MCF 10A (cell line): ENCODE data around the gene SRSF5. TPM values are rescaled to one million over a fixed set of nuclear protein-coding genes. Genes with fewer than 3 reads are reported as not detected.

Experiments used
- BruUV-seq: library from RNA; stranded (reverse); fragments of 400-500 nt; replicated peaks from 2 replicates; lab custom pipeline; 2021; lab: Mats Ljungman, UMichigan
- CTCF ChIA-PET: fragments of 300-600 bp; sonication (Branson Sonifier 250); formaldehyde crosslinking; extraction: SDS; loops from one replicate; lab custom pipeline; 2021; ENCODE audit warnings: antibody characterized with exemption, inconsistent platforms; lab: Yijun Ruan, JAX
- POLR2A ChIA-PET: fragments of 300-600, 350-650 bp; sonication (Branson Sonifier 250); formaldehyde crosslinking; extraction: SDS; loops from one replicate; lab custom pipeline; 2020; ENCODE audit warnings: antibody characterized with exemption, inconsistent platforms; lab: Yijun Ruan, JAX
- DNase-seq: peaks from one replicate; pipeline ENCODE4 v3.0.0-alpha.2; 2018; ENCODE audit not compliant: unreplicated experiment
- H3K27ac Mint-ChIP-seq: one replicate; pipeline ENCODE4 v1.8.0; 2022; ENCODE audit warnings: mild to moderate bottlenecking, low read depth, mixed read lengths; ENCODE audit not compliant: unreplicated experiment
- H3K27me3 Mint-ChIP-seq: one replicate; pipeline ENCODE4 v1.8.0; 2022; ENCODE audit warnings: mixed read lengths; ENCODE audit not compliant: insufficient read depth, unreplicated experiment
- H3K36me3 Mint-ChIP-seq: one replicate; pipeline ENCODE4 v1.8.0; 2022; ENCODE audit warnings: mild to moderate bottlenecking, moderate library complexity, mixed read lengths; ENCODE audit not compliant: insufficient read depth, unreplicated experiment
- H3K4me1 Mint-ChIP-seq: one replicate; pipeline ENCODE4 v1.8.0; 2022; ENCODE audit warnings: mixed read lengths; ENCODE audit not compliant: insufficient read depth, unreplicated experiment
- H3K4me3 Mint-ChIP-seq: one replicate; pipeline ENCODE4 v1.8.0; 2022; ENCODE audit warnings: mild to moderate bottlenecking, moderate library complexity, mixed read lengths; ENCODE audit not compliant: unreplicated experiment
- H3K9me3 Mint-ChIP-seq: one replicate; pipeline ENCODE4 v1.8.0; 2022; ENCODE audit warnings: mixed read lengths; ENCODE audit not compliant: unreplicated experiment
- intact Hi-C: fragments of 100-400 bp; cut with micrococcal nuclease; formaldehyde crosslinking; loops from 2 replicates; pipeline ENCODE4 v1.14.1; 2022
- total RNA-seq: library from RNA; stranded (reverse); gene quantifications from 2 replicates; pipeline ENCODE4 v1.2.3, GENCODE V29; 2022
- TF ChIP-seq, protein P1 (sequence below): fragments of 200-600 bp; IDR thresholded peaks from one replicate; pipeline ENCODE4 v1.8.0; 2022; ENCODE audit warnings: antibody characterized with exemption, mild to moderate bottlenecking; ENCODE audit not compliant: unreplicated experiment

The SRSF5 gene
- total RNA-seq, 1 experiment from 2014 or later: 281 TPM

GRCh38 chr14:69794791-69795190 lies 27.8 kb downstream of the SRSF5 start:
- Mint-ChIP-seq H3K9me3 (no peaks in the 10 kb centered on the region), H3K4me1 (no peaks in the 10 kb centered on the region), H3K4me3 (no peak overlapping the region), H3K27ac (no peak overlapping the region), H3K36me3 (no peaks in the 10 kb centered on the region), H3K27me3 (no peaks in the 10 kb centered on the region)
- ChIA-PET POLR2A (no interaction called here), CTCF (no interaction called here)
- TF ChIP-seq, protein P1, sequence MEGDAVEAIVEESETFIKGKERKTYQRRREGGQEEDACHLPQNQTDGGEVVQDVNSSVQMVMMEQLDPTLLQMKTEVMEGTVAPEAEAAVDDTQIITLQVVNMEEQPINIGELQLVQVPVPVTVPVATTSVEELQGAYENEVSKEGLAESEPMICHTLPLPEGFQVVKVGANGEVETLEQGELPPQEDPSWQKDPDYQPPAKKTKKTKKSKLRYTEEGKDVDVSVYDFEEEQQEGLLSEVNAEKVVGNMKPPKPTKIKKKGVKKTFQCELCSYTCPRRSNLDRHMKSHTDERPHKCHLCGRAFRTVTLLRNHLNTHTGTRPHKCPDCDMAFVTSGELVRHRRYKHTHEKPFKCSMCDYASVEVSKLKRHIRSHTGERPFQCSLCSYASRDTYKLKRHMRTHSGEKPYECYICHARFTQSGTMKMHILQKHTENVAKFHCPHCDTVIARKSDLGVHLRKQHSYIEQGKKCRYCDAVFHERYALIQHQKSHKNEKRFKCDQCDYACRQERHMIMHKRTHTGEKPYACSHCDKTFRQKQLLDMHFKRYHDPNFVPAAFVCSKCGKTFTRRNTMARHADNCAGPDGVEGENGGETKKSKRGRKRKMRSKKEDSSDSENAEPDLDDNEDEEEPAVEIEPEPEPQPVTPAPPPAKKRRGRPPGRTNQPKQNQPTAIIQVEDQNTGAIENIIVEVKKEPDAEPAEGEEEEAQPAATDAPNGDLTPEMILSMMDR: no peak
- BruUV-seq: no TSS peak
- intact Hi-C loops: no loop called here
- DNase-seq: no peak

DNA sequence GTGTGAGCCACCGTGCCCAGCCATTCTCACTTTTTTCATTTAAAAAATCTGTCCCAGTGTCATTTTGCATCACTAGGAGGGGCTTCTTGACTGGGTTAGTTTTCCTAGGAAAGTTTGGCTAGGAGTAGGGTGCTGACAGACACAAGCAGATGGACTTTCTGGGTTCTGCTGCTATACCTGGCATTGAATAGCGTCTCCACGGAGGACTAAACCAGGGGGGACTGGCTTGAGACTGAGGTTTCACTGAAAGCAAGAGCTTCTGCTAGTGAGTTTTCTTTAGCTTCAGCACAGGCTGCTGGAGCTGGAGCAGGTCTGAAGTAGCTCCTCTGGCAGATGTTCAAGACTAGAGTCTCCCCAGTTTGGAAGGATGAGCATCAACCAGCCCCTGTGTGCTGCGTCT lies 28.7 kb downstream of the SRSF5 start:
- BruUV-seq: no TSS peak
- POLR2A ChIA-PET: no interaction called here
- no peaks in the 10 kb centered on the region for H3K4me1 Mint-ChIP-seq
- CTCF ChIA-PET: no interaction called here
- H3K9me3 Mint-ChIP-seq: peaks cover 3% of the 10 kb centered on the region
- no peaks in the 10 kb centered on the region for H3K36me3 Mint-ChIP-seq
- no peak for DNase-seq
- TF ChIP-seq, protein P1: no peak
- no peak overlapping the region for H3K27ac Mint-ChIP-seq
- H3K4me3 Mint-ChIP-seq: no peak overlapping the region
- no peaks in the 10 kb centered on the region for H3K27me3 Mint-ChIP-seq
- intact Hi-C loops: no loop called here

DNA sequence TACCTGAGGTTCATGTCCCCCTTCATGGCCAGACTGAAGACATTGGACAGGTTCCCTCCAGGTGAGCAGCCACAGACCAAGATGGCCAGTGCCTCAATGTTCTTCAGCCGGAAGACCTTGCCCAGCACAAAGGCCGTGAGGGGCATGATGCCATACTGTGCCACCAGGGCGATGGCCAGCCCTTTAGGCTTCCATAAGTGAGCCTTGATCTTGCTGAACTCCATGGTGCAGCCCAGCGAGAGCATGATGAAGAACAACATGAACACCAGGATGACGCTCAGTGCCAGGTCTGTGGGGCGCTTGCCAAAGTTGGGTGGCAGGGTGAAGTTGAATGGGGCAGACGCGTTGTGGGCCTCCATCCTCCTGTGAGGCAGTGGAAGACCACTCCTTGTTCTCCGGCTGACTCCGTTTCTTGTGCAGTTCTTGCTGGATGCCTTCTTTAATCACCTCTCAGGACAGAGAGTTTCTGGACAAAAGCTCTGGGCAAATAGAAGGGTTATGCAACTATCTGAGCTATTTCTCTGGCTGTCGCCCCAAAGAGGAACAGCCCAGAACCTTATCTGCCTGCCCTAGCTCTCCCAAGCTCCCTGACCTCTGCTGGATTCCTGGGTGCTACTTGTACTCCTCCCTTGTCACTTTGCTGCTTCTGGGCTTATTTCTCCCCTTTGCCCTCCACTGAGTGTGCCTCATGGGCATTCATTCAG lies 30.0 kb downstream of the SRSF5 start, which contains the start of gene SLC10A1:
SLC10A1 (minus strand) TSS at position 445 of the 704 bp plus-strand sequence; CDS start at position 359, 86 bp downstream.
- ChIA-PET CTCF (no interaction called here), POLR2A (no interaction called here)
- Mint-ChIP-seq H3K9me3 (peaks cover 6% of the 10 kb centered on the region), H3K27me3 (no peaks in the 10 kb centered on the region), H3K36me3 (no peaks in the 10 kb centered on the region), H3K4me1 (no peaks in the 10 kb centered on the region), H3K27ac (no peak within 1 kb of the TSS), H3K4me3 (no peak within 1 kb of the TSS)
- no peak for DNase-seq
- BruUV-seq: no TSS peak
- TF ChIP-seq, protein P1: no peak
- intact Hi-C loops: no loop called here

DNA sequence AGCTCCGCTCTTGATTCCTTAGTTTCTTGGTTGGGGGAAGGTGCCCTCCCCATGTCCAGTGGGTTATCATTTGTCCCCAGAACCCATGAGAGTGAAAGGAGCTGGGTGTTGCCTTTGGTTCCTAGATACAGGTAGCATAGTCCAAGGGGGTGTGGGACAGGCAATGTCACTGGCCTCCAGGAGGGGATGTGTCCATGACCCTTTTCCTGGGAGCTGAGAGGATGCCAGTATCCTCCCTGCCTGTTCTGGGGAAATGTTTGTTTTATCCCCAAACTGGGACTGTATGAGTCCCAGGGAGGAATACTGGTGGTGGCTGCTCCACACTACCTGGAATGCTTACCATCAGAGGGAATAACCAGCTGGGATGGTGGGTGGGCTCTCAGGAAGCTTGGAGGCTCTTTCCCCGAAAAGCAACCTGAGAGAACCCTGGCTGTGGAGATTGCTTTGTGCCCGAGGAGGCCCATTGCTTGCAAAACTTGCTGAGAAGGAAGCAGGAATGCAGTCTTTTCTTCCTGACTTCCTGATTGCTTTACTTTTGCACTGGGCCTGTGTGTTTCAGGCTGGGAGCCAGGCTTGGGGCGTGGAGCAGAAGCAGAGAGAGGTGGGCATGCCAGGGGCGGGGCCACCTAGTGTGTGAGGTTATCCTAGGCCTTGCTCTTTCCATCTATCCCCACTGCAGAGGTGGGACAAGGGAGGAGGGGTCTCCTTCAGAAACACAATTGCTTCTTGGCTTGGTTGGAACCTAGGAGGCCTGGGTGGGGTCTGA lies 30.8 kb downstream of the SRSF5 start:
- TF ChIP-seq, protein P1: no peak
- Mint-ChIP-seq H3K4me1 (no peaks in the 10 kb centered on the region), H3K4me3 (no peak overlapping the region), H3K36me3 (no peaks in the 10 kb centered on the region), H3K9me3 (peaks cover 6% of the 10 kb centered on the region), H3K27ac (no peak overlapping the region), H3K27me3 (no peaks in the 10 kb centered on the region)
- ChIA-PET CTCF (no interaction called here), POLR2A (no interaction called here)
- intact Hi-C loops: no loop called here
- DNase-seq: no peak
- BruUV-seq: no TSS peak
